RCC 7860 (cell line): ENCODE measurements around the gene UCK2.
A peak's percentile ranks its signal among the peaks of the same experiment; 100 is the strongest.

ENCODE experiments used
- DNase-seq: peaks from one replicate; pipeline ENCODE4 v3.0.0-alpha.2; 2015; ENCODE audit warnings: low spot score
- FAIRE-seq: peaks from 2 replicates; lab custom pipeline; 2012; peaks lifted over from hg19 to GRCh38; lab: Jason Lieb, UNC

The UCK2 gene

DNA sequence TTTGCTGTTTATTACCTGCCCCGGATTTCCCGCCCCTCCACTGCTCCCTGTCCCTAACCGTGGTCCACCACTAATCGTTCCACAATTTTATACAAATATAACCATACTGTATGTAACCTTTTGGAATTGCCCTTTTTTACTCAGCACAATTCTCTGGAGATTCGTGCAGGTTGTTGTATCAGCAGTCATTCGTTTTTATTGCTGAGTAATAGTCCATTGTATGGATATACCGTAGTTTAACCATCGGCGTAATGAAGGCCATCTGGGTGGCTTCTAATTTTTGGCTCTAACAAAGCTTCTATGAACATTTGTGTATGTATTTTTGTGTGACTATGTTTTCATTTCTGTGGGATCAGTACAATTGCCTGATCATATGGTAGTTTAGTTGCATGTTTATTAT, 50.0 kb downstream of the UCK2 start:
- DNase-seq, result no peak
- FAIRE-seq, result no peak

DNA sequence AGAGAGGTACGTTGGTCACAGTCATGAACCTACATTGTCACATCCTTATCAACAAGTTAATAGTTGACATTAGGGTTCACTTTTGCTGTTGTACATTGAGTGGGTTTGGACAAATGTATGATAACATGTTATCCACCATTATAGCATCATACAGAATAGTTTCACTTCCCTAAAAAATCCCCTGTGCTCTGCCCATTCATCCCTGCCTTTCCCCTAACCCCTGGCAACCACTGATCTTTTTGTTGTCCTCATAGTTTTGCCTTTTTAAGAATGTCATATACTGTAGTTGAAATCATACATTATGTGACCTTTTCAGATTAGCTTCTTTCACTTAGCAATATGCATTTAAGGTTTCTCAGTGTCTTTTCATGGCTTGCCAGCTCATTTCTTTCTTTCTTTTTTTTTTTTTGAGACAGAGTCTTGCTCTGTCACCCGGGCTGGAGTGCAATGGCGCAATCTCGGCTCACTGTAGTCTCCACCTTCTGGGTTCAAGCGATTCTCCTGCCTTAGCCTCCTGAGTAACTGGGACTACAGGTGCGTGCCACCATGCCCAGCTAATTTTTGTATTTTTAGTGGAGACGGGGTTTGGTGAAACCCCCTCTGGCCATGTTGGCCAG, 50.6 kb downstream of the UCK2 start:
- FAIRE-seq (no peak), DNase-seq (no peak)

DNA sequence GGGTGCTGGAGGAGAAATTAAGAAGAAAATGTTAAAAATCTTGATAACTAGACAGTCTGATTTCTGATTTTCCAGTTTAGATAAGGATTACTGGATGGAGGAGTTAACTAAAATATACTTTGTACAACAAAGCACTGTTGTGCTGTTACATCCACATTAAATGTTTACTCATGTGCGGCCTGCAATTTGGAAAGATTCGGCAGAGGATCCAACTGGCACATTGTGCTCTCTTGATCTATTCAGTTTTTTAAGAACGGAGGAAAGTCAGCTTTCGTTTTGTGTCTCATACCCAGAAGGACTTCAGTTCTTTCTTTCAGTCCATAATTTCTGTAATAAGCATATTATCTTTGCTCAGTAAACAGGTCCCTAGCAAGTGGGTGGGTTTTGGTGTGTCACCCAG, 52.5 kb downstream of the UCK2 start:
- FAIRE-seq (no peak), DNase-seq (no peak)

DNA sequence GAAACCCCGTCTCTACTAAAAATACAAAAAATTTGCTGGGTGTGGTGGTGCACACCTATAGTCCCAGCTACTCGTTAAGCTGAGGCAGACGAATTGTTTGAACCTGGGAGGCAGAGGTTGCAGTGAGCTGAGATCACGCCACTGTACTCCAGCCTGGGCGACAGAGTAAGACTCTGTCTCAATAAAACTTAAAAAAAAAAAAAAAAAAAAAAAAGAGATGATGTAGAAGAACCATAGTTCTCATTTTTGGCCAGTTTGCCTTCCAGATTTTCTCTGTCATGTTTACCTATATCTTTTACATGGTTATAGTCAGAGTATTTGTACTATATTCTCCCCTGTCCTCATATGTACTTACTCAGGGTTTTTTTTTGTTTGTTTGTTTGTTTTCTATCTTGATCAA, 53.6 kb downstream of the UCK2 start:
- FAIRE-seq (no peak), DNase-seq (no peak)

DNA sequence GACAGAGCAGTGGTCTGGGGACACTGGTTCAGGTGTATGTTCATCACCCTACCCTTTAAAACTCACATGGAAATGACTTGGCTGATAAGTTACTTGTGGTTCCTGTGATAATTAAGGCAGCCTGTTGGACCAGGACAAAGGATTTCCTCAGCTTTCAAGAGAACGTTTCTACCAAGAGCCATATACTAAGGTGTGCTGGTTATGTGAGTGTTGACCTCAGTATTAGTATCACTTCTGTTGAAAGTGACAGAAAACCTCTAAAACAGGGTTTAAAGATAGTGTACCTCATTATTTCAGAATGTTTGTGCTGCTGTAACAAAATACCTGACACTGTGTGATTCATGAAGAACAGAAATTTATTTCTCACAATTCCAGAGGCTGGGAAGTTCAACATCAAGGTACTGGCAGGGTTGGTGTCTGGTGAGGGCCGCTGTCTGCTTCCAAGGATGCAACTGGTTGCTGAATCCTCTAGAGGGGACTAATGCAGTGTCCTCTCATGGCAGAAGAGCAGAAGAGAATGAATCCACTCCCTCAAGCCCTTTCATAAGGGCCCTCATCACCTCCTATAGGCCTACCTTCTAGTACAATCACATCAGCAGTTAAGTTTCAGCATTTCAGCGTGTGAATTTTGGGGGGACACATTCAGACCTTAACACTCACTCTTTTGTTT, 54.9 kb downstream of the UCK2 start:
- no peak for DNase-seq
- FAIRE-seq, result no peak

DNA sequence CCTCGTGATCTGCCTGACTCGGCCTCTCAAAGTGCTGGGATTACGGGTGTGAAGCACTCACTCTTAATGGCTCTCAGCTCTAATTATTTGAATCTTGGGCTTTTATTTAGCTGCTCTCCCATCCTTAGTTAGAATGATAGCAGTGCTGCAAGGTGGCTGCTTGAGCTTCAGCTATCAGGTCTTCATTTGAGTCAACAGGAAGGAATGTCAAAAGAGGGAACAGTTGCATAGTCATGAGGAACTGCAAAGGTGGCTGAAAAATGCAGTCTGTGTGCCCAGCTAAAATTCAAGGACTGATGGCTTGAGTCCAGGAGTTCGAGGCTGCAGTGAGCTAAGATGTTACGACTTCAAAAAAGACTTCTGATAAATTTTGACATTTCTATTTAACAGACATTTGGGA, 55.6 kb downstream of the UCK2 start:
- peak; percentile 44 for DNase-seq
- FAIRE-seq, result no peak

DNA sequence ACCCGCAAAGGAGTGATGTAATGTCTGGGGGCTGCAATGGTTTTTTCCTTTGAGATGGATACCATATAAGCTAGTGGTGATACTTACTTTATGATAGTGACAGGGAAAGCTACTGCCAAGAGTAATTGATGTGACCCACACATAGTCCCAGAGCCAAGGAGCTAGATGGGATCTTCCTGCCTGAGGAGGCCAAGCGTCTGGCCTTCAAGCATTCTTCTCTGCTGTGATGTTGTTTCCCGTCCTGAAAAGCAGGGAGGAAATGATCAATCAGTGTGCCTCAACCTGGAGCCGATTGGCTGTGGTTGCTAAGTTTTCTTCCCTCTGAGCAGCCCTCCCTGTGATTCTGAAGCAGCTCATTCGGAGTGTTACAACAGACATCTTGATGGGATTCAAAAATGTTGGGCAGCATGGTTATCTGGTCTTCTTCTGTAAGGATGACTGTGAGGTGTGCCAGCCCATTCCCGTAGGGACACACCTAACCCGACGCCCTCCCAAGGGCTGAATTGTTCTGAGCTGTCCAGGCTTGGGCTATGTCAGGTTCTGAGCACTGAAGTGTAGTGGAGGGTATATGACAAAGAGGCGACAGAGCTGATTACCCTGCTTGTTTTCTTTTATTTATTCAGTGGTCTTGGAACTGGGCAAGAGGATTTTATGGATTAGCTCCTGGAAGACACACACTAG, 56.7 kb downstream of the UCK2 start:
- FAIRE-seq (no peak), DNase-seq (no peak)

DNA sequence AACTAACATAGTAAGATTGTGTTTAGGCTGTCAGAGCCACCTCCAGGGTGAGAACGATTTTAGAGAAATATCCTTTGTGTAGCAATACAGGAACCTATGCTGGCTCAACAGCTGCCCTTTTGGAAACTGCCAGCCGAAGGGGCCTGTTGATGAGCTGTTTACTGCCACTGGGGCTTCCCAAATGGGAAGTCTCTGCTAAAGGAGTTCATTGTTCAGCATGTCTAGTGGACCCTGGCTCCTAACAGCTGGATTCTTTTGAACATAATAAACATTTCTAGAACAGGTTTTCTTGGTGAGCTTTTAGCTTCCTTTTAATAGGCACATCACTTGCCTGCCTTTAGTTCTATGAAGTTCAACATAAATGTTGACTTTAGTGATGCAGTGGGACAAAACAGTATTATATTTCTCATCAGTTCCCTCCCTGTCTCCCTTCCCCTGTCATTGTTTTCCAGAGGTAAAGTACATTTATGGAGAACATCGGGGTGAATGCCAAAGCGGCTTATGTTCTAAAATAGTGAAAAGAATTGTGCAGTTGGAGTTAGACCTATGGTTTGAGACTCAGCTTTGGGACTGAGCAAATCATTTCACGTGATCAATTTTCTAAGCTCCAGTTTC, 57.4 kb downstream of the UCK2 start:
- DNase-seq, result no peak
- no peak for FAIRE-seq

DNA sequence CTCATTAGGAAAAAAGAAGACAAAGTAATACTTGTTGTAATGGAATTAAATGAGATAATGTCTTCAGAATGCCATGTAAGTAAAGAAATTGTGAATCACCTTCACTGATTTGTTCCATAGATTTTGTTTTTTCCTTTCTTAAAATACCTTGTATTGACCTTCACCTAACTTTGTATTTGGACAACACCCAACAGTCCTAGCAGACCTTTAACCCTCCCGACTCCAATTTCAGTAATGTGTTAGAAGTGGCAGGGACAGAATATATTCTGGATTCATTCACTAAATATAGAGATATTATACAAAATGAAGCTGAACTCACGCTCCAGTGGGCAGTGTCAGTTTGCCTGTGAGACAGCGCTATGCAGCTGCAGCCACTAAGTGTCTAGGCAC, 57.9 kb downstream of the UCK2 start:
- DNase-seq, result no peak
- no peak for FAIRE-seq

DNA sequence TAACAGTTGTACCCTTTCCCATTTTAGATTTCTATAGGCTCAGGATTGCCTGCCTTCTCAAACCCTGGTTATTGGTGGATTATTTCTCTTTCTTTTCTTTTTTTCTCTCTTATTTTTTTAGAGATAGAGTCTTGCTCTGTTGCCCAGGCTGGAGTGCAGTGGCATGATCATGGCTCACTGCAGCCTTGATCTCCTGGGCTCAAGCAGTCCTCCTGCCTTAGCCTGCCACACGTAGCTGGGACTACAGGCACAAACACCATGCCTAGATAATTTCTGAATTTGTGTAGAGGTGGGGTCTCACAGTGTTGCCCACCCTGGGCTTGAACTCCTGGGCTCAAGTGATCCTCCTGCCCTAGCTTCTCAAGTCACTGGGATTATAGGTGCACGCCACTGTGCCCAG, 58.8 kb downstream of the UCK2 start:
- no peak for DNase-seq
- no peak for FAIRE-seq

DNA sequence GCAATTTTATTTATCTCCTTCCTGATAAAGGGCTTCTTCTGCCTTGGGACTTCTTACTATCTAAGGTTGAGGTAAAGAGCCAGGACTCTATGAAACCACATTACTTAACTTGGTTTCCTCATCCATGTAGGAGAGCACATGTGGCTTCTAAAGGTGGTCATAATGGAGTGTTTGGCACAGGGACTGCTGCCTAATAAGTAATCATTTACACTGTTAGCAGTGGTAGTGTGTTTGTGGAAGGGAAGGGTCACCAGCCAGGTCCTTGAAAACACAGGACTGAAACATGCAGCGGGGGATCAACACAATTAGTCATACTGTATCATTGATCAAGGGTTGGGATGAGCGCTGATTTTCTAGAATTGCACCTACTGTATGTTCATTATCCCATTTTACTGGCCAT, 59.6 kb downstream of the UCK2 start:
- peak; percentile 40 for FAIRE-seq
- no peak for DNase-seq

DNA sequence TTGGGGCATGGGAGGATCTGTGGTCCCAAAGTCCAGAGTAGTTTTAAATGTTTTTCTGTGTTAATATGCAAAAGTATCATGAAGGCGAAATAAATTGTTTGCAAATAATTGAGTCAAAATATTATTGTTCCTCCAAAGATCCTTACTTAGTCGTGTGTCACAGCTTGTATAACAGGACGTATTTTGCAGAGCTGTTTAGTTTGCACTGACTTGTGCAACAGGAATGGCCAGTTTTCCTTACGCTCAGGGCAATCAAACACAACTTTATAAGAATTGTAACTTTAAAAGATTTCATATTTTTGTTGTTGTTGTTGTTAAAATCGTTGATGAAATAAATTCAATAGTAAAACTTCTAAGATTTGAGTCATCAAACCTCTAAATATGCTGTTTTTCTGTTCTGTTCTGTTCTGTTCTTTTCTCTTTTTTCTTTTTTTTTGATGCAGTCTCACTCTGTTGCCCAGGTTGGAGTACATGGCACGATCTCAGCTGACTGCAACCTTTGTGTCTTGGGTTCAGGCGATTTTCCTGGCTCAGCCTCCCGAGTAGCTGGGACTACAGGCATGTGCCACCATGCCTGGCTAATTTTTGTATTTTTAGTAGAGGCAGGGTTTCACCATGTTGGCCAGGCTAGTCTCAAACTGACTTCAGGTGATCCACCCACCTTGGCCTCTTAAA, 60.6 kb downstream of the UCK2 start:
- DNase-seq, result no peak
- no peak for FAIRE-seq

DNA sequence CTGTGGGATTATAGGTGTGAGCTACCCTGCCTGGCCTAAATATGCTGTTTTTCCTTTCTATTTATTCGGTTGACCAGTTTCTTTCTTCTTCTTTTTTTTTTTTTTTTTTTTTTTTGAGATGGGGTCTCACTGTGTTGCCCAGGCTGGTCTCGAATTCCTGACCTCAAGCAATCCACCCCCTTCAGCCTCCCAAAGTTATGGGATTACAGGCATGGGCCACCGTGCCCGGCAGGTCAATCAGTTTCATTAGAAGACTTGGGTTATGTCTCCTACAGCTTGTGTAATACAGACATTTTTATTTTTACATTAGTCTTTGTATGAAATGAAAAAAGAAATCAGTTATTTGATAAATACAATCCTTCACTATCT, 61.1 kb downstream of the UCK2 start:
- DNase-seq (no peak), FAIRE-seq (no peak)

DNA sequence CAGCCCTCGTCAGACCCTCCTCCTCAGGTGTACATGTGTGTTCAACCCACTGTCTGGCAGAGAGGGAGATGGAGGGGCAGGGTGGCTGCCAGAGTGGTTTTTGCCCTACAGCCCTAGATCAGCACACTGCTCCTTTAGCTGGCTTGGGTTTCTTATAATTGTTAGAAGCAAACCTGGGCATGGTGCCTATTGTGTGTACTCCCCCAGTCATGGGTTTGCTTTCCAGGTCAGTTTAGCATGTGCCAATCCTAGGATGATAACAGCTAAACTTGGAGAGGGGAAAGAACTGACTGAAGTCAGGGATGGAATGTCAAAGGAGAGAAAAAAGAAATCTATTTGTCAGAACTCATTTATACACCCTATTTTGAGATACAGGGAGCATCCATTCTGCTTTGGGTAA, 63.3 kb downstream of the UCK2 start:
- DNase-seq, result no peak
- FAIRE-seq, result no peak

DNA sequence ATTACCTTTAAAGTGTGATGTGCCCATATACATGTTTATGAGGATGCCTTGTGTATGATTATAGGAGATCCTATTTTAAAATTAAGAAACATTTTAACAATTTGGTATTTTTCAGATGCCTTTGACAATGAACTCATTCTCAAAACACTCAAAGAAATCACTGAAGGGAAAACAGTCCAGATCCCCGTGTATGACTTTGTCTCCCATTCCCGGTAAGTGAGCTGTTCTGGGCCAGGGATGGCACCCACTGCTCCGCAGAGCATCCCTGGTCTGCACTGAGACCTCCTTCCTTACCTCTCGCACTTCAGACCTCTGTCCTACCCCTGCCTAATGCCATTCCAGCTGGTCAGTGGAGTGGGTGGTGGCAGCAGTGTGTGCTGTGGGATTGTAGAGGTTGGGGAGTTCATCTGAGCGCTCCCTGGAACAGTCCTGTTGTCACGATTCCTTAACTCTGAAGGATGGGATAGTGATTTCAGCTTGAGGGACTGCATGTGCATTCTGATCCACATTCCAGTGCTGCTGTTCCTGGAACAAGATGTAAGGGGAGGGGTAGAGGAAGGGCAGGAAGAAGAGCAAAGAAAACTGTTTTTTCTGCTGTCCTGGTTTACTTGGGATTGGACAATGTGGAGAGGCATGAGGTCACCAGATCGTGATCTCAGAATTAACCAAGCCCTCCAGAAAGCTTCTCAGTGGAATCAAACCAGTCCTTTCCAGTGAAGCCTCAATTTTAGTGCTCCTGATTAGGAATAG, 63.9 kb downstream of the UCK2 start:
- FAIRE-seq (no peak), DNase-seq (no peak)

DNA sequence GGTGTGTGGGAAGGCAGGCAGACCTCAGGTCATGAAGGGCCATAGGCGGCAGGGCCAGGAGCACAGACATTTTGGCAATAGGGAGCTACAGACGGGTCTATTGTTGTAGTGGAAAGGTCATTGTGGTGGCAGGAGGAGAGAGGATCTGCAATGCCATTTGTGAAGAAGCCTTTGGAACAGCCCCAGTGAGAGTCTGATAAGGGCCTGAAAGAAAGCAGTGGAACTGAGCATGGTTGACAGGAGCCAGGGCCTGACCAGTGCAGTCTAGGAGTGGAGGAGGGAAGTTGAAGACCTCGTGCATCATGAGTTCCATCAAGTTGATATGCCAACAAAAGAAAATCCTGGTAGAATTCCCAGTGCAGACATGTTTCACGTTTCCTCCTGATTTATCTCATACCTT, 65.5 kb downstream of the UCK2 start:
- DNase-seq (no peak), FAIRE-seq (no peak)

DNA sequence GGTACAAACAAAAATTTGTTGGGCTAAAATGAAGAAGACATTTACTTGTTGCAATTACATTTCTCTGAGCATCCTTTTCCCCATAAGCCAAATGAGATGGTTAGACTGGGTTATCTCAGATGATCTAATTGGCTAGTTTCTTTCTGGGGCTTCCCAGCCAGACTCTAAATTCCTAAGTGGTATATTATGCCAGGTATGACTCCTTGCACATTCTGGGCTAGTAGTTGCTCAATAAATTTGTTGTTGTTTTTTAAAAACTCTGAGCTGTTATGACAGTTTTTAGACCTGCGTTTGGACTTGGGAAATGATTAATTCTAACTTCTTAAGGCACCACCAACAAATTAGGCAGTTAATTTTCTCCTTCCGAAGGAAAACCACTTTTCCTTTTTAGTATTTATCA, 66.1 kb downstream of the UCK2 start:
- FAIRE-seq (no peak), DNase-seq (no peak)

DNA sequence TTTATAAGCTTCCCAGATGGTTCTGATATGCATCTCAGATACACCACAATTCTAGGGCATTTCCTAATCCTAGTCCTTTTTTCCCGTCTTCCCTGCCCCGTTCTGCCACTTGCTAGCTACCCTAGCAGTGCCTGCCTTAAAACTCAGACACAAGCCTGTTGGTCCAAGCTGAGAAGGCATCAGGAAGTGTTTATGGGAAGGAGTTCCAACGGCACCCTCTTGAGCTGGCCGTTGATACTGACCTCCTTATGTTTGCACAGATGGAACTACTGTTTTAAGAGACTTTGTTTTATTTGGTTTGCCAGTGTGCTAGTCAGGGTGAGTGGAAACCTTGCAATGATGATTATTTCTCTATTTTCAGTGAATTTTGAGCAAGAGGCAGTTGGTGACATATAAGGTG, 67.2 kb downstream of the UCK2 start:
- FAIRE-seq (no peak), DNase-seq (no peak)

DNA sequence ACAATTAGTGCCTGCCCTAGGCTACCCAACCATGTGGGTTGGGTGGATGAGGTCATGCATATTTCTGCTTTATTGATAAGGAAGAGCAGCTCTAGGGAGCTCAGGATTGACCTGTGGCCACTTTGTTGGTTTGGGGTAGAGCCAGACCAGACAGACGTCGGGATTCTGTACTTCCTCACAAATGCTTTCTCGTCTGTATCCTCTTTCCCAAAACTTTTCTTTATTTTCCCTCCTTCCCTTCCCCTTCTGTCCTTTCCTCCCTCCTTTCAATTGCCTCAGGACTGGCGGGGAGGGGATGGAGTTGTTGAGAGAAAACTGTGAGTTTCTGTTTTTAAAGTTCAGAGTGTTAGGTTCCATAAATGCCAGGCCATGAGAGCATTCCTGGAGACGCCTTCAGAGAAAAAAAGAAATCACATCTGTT, 68.0 kb downstream of the UCK2 start:
- FAIRE-seq (no peak), DNase-seq (peak; percentile 24)

DNA sequence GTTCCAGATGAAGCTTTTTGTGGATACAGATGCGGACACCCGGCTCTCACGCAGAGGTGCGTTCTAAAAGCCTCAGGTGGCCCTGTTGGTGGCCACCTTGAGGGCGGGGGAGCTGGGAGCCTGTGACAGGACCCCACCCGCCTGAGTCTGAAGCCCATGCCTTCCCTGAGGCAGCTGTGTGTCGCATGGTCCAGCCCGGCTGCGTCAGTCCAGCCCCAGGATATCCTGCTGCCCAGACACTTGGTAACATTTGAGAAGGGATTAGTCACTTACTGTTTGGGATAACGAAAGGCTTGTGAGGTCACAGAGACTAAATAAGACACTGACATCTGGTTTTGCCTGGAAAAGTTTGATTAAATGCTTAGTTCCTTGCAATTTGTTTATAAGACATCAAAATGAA, 68.9 kb downstream of the UCK2 start:
- DNase-seq (peak; percentile 71), FAIRE-seq (no peak)
